Activated T-cell treated with anti-CD3 and anti-CD28 coated beads for 24 hours (primary cell): ENCODE data around the gene ARID4B.
"Not testable (repeated sequence)": the region's sequence is repeated elsewhere in the genome, so short reads cannot be mapped to it uniquely, and the experiment has no call there.

Source experiments
- DNase-seq: peaks from one replicate; pipeline ENCODE4 v3.0.0-alpha.2; 2020; ENCODE audit warnings: low read depth

The ARID4B gene

DNA sequence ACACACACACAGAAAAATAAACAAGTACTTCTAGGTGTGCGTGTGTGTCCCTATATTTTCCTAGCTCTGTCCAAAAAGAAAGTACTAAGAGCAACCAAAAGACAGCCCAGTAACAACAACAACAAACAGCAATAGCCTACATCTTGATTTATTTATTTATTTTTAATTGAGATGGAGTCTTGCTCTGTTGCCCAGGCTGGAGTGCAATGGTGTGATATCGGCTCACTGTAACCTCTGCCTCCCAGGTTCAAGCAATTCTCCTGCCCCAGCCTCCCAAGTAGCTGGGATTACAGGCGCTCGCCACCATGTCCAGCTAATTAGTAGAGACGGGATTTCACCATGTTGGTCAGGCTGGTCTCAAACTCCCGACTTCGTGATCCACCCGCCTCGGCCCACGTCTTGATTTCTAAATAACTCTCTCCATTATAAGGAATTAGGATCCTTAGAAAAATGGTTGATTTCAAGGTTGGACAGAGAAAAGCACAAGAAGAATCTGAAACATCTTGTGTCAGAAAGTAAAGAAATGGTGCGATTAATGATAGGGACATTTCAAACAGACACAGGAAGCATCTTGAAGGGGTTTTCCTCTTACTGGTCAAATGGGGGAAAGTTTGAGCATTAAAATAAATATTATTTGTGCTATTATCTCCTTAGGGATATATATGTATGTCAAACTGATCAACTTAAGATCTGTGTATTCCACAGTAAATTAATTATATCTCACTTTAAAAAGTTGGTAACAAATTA lies 59.4 kb downstream of the ARID4B start:
- DNase-seq: no peak

GRCh38 chr1:235266967-235267366 lies 61.0 kb downstream of the ARID4B start:
- DNase-seq: no peak

GRCh38 chr1:235266325-235266724 lies 61.7 kb downstream of the ARID4B start:
- DNase-seq: no peak

- DNase-seq: no peak
Observed at GRCh38 chr1:235265900-235266299, 62.1 kb downstream of the ARID4B start.

DNA sequence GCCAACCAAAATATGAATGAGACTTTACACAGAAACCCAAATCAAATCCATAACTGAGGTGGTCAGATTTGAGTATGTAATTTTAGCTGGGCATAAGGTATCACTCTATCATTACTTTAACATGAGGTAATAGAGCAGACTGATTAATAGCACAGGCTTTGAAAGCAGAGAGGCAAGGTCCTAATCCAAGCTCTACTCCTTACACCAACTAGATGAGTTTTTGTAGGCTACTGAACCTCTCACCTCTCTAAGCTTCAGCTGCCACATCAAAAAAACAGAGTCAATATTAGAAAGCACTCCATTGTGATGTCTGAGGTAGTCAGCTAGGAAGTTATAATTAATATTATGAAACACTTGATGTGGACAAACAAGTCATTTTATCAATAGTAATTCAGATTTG lies 63.7 kb downstream of the ARID4B start:
- no peak for DNase-seq

GRCh38 chr1:235262539-235262938 lies 65.4 kb downstream of the ARID4B start:
- no peak for DNase-seq

- no peak for DNase-seq
Observed at GRCh38 chr1:235261243-235261642, 66.7 kb downstream of the ARID4B start.

DNA sequence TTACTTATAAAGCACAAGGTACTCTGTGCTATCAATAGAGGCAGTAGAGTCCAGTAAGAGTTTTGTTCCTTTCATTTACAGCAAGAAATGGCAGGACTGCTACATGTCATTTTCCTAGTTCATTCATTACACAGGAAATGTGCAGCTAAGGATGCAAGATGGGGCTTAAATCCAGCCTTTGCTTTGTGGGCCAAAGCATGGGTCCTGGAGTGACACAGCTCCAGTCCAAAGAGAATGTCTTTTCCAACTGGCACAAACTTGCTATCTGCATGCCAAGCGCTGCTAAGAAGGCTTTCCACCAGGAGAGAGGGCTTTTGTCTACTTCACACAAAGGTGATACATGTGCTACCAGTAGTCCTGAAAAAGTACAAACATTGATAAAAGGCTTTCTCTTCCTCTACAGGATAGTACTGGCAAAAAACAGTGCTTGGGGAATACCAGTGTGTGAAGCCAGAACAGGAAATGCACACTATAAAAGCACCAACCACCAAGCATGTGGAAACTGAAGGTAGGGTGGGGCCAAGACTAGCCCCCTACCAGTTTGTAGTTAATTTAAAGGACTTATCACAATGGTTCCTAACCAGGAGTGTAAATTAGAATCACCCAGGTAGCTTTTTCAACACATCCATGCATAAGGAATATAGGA lies 68.7 kb downstream of the ARID4B start:
- DNase-seq: no peak

DNA sequence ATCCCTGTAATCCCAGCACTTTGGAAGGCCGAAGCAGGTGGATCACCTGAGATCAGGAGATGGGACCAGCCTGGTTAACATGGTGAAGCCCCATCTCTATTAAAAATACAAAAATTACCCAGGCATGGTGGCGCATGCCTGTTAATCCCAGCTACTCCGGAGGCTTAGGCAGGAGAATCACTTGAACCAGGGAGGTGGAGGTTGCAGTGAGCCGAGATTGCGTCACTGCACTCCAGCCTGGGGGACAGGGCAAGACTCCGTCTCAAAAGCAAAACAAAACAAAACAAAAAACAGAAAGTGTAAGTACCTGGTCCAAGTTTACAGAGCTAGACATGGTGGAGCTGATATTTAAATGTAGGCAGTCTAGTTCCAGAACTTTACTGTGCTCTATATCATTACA lies 69.9 kb downstream of the ARID4B start:
- DNase-seq: not testable (repeated sequence)

- DNase-seq: no peak
Observed at GRCh38 chr1:235254721-235255120, 73.3 kb downstream of the ARID4B start.

DNA sequence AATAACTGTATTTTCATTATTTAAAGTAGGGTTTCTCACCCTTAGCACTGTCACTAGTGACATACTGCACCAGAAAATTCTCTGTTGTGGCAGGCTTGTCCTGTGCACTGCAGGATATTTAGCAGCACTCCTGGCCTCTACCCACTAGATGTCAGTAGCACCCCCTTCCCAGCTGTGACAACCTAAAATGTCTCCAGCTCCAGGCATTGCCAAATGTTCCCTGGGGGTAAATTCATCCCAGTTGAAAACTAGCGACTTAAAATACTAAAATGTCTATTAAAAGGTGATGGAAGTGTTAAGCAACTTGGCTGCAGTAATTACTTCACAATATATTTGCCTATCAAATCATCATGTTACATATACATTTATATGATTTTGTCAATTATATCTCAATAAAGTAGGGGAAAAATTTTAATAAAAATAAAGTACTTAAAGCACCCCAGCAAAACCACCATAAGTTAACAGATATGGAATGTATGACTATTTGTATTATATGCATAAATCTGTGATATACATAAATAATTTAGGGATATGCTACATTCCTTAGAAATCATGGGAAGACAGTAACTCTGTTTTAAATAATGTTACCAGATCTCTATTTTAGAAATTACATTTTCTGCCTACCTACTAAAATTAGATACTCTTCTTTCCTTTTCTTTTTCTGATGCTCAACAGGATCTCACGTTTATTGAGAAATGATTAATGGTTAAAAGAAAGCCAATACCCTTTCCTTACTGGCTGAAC lies 74.6 kb downstream of the ARID4B start:
- DNase-seq: peak; percentile 36

- DNase-seq: no peak
Observed at GRCh38 chr1:235250430-235250829, 77.5 kb downstream of the ARID4B start.

- DNase-seq: no peak
Observed at GRCh38 chr1:235246022-235246948, 81.7 kb downstream of the ARID4B start.

DNA sequence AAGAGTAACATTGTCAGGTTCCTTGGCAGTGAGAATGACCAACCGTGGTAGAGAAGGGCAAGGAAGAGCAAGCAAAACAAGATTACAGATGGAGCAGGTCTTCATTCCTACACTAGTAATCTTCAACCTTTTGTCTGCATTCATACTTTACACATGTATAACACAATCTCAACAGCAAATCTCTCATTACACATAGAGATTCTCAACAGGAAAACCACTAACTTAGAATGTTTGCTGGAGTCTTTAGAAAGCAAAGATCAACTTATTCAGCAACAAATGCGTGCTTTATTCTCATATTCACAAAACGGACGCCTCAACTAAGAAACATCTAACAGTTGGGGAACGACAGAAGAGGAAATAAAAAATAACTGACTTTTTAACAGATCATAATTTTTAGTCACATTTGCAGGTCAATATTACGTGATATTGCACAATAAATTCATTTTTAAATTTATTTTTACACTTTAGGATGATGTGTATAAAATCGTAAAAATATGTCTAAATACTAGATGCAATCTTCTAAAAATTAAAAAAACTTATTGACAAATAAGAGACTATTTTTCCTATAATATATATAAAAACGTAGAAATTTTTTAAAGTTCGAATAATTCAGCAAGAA lies 82.9 kb downstream of the ARID4B start:
- no peak for DNase-seq

DNA sequence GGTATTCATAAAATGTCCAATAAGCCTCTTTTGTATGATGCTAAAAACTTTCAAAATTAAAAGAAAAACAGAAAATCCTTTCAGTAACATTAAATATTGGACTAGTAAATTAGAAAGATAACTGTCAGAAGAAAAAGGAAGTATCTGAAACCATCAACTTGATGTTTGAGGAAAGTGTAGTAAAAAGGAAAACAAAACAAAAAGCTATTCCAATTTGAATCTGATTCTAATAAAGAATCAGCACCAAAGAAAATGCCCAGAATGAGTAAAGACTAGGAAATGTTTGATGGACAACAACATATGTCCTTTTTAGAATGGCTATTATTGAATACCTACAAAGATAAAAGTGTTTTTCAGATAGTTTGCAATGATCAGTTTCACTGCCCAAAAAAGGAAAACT lies 87.0 kb downstream of the ARID4B start:
- DNase-seq: no peak

DNA sequence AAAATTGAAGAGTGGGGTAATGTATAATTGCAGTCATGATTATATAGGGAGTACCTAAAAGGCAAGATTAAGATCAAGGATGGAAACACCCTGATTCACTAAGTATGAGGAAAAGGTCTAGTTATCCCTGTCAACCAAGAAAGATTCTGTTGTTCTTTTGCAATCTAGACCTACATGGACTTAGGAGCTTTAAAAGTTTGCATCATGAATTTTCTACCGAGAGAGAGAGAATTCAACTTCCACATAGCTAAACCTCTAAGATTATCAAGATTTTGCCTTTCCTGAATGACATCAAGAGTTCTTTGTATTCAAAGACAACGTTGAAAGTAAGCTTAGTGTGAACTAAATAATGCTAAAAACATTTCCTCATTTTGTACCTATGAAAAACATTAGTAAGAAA lies 88.1 kb downstream of the ARID4B start:
- no peak for DNase-seq

DNA sequence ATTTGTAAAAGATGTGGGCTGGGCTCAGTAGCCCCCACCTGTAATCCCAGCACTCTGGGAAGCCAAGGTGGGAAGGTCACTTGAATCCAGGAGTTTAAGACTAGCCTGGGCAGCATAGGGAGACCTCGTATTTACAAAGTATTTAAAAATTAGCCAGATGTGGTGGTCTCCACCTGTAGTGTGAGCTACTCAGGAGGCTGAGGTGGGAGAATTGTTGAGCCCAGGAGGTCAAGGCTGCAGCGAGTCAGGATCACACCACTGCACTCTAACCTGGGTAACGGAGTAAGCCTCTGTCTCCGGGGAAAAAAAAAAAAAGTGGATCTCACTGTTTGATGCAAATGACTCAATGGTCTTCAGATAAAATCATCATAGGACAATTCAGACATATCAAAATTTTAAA lies 89.4 kb downstream of the ARID4B start:
- no peak for DNase-seq

- DNase-seq: no peak
Observed at GRCh38 chr1:235236128-235236527, 91.9 kb downstream of the ARID4B start.

DNA sequence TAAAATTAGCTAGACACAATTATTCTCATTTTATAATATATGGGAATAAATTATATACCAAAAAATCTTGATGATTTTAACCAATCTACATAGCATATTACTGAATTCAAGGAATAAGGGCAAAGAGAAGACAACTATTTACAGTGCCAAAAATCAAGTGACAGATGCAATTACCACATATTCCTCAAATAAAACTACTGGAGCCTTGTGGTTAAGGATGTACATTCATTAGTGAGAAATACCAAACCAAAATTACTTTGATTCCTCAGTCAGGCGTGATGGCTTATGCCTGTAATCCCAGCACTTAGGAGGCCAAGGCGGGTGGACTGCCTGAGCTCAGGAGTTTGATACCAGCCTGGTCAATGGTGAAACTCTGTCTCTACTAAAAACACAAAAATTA lies 98.1 kb downstream of the ARID4B start:
- DNase-seq: no peak

DNA sequence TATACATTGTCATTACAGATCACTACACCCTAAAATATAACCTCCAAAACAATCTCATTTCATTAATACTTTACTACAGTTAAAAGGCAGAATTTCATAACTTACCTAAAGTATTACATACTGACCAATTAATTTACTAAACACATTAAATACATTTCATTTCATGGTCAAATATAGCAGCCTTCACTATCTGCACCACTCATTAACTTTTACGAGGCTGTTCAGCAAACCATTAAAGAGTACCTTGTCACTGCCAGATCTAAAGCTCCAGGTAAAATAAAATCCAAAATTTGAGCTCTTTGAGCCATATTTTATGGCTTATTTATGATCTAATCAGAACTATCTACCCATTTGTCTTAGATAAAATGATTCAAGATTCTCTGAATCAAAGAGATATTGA lies 100.6 kb downstream of the ARID4B start:
- no peak for DNase-seq

DNA sequence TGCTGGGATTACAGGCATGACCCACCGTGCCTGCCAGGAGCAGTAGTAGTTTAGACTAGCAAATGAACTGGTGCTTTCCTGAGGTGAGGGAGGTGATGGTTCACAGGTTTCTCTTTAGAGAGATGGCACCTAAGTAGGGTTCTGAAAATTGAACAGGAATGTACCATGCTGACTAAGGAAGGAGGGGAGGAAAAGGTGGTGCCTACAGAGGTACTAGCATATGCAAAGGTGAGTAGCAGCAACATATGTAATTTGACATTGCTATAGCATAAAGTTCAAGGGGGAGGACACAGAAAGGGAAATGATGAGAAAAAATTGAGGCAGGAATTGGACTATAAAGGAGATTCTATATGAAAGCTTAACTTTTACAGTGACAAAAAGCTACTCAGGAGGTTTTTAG lies 101.0 kb downstream of the ARID4B start:
- DNase-seq: no peak

- DNase-seq: no peak
Observed at GRCh38 chr1:235225299-235225698, 102.7 kb downstream of the ARID4B start.
